ENCODE measurements around the gene NRCAM. TPM values are rescaled to one million over a fixed set of nuclear protein-coding genes. Genes with fewer than 3 reads are reported as not detected.

NRCAM gene
- total RNA-seq, 1 donor from 2014 or later: 1.1 TPM

GRCh38 chr7:108143658-108144420 lies 312.4 kb downstream of the NRCAM start:
- ATAC-seq (no peak), DNase-seq (ENCODE audit: low spot score) (no peak)

GRCh38 chr7:108142675-108143259 lies 313.5 kb downstream of the NRCAM start:
- DNase-seq (ENCODE audit: low spot score) (no peak), ATAC-seq (no peak)

- no peak for DNase-seq (ENCODE audit: low spot score)
- no peak for ATAC-seq
Measured at GRCh38 chr7:108142180-108142579, 314.1 kb downstream of the NRCAM start.

GRCh38 chr7:108140671-108141070 lies 315.6 kb downstream of the NRCAM start:
- DNase-seq (ENCODE audit: low spot score): no peak
- ATAC-seq: no peak

GRCh38 chr7:108138911-108139310 lies 317.3 kb downstream of the NRCAM start:
- ATAC-seq (no peak), DNase-seq (ENCODE audit: low spot score) (no peak)

GRCh38 chr7:108137993-108138392 lies 318.2 kb downstream of the NRCAM start:
- no peak for DNase-seq (ENCODE audit: low spot score)
- ATAC-seq: no peak

- ATAC-seq (no peak), DNase-seq (ENCODE audit: low spot score) (no peak)
Measured at GRCh38 chr7:108137040-108137439, 319.2 kb downstream of the NRCAM start.

- no peak for DNase-seq (ENCODE audit: low spot score)
- no peak for ATAC-seq
Measured at GRCh38 chr7:108136191-108136688, 320.0 kb downstream of the NRCAM start.

- DNase-seq (ENCODE audit: low spot score) (no peak), ATAC-seq (no peak)
Measured at GRCh38 chr7:108135446-108136190, 320.6 kb downstream of the NRCAM start.

- ATAC-seq (no peak), DNase-seq (ENCODE audit: low spot score) (no peak)
Measured at GRCh38 chr7:108134486-108134885, 321.8 kb downstream of the NRCAM start.

- DNase-seq (ENCODE audit: low spot score) (no peak), ATAC-seq (no peak)
Measured at GRCh38 chr7:108132551-108133265, 323.5 kb downstream of the NRCAM start.

GRCh38 chr7:108130261-108130660 lies 326.0 kb downstream of the NRCAM start, which contains the start of gene LAMB4:
TSS of gene LAMB4 (minus strand) at chr7:108130361. CDS start at chr7:108123164, 7,197 bp downstream.
- no peak for DNase-seq (ENCODE audit: low spot score)

GRCh38 chr7:108129018-108129965 lies 326.9 kb downstream of the NRCAM start:
- DNase-seq (ENCODE audit: low spot score) (no peak), ATAC-seq (no peak)

More at GRCh38 chr7:108130261-108130660, 326.0 kb downstream of the NRCAM start, which contains the start of gene LAMB4:
- no peak for ATAC-seq

- ATAC-seq (no peak), DNase-seq (ENCODE audit: low spot score) (no peak)
Measured at GRCh38 chr7:108128514-108128913, 327.7 kb downstream of the NRCAM start.

- no peak for ATAC-seq
- no peak for DNase-seq (ENCODE audit: low spot score)
Measured at GRCh38 chr7:108127461-108127860, 328.8 kb downstream of the NRCAM start.

- no peak for DNase-seq (ENCODE audit: low spot score)
- ATAC-seq: no peak
Measured at GRCh38 chr7:108124820-108125219, 331.4 kb downstream of the NRCAM start.

GRCh38 chr7:108122181-108122580 lies 334.1 kb downstream of the NRCAM start:
- ATAC-seq: no peak
- no peak for DNase-seq (ENCODE audit: low spot score)

- ATAC-seq: no peak
Measured at GRCh38 chr7:108120933-108121332, 335.3 kb downstream of the NRCAM start.

GRCh38 chr7:108120196-108120595 lies 336.0 kb downstream of the NRCAM start:
- DNase-seq (ENCODE audit: low spot score): no peak
- no peak for ATAC-seq

More at GRCh38 chr7:108120933-108121332, 335.3 kb downstream of the NRCAM start:
- DNase-seq (ENCODE audit: low spot score): no peak

GRCh38 chr7:108118959-108119358 lies 337.3 kb downstream of the NRCAM start:
- ATAC-seq (no peak), DNase-seq (ENCODE audit: low spot score) (no peak)
